KG1 (cell line): ENCODE measurements around the gene DYNC2LI1.
"Not testable (repeated sequence)": the region's sequence is repeated elsewhere in the genome, so short reads cannot be mapped to it uniquely, and the experiment has no call there.

ENCODE experiments used
- DNase-seq: peaks from one replicate; lab custom pipeline; 2025; lab: John Stamatoyannopoulos, UW

The DYNC2LI1 gene

GRCh38 chr2:43773876-43774613 lies at the start of gene DYNC2LI1:
DYNC2LI1 (plus strand) TSS chr2:43774039; CDS start chr2:43774139, 100 bp downstream.
- DNase-seq, result peak; percentile 69

GRCh38 chr2:43724728-43725526 lies 48.9 kb upstream of the DYNC2LI1 start:
- DNase-seq, result no peak

- DNase-seq, result no peak
Measured at GRCh38 chr2:43725711-43726246, 48.1 kb upstream of the DYNC2LI1 start.

- DNase-seq, result not testable (repeated sequence)
Measured at GRCh38 chr2:43726961-43727633, 46.7 kb upstream of the DYNC2LI1 start.

GRCh38 chr2:43727634-43728014 lies 46.2 kb upstream of the DYNC2LI1 start:
- DNase-seq, result no peak

GRCh38 chr2:43729491-43730174 lies 44.2 kb upstream of the DYNC2LI1 start:
- no peak for DNase-seq

- no peak for DNase-seq
Measured at GRCh38 chr2:43731211-43731610, 42.6 kb upstream of the DYNC2LI1 start.

GRCh38 chr2:43736637-43737036 lies 37.2 kb upstream of the DYNC2LI1 start:
- DNase-seq, result no peak

GRCh38 chr2:43737097-43737854 lies 36.6 kb upstream of the DYNC2LI1 start:
- no peak for DNase-seq

- DNase-seq, result no peak
Measured at GRCh38 chr2:43737855-43738254, 36.0 kb upstream of the DYNC2LI1 start.

- no peak for DNase-seq
Measured at GRCh38 chr2:43738257-43738656, 35.6 kb upstream of the DYNC2LI1 start.

GRCh38 chr2:43743706-43744105 lies 30.1 kb upstream of the DYNC2LI1 start:
- DNase-seq, result no peak

- DNase-seq, result no peak
Measured at GRCh38 chr2:43745457-43745856, 28.4 kb upstream of the DYNC2LI1 start.

- DNase-seq, result no peak
Measured at GRCh38 chr2:43748333-43748732, 25.5 kb upstream of the DYNC2LI1 start.

GRCh38 chr2:43749583-43749982 lies 24.3 kb upstream of the DYNC2LI1 start:
- DNase-seq, result no peak

- DNase-seq, result no peak
Measured at GRCh38 chr2:43751476-43751990, 22.3 kb upstream of the DYNC2LI1 start.

- no peak for DNase-seq
Measured at GRCh38 chr2:43752302-43752701, 21.5 kb upstream of the DYNC2LI1 start.

GRCh38 chr2:43754180-43754579 lies 19.7 kb upstream of the DYNC2LI1 start:
- no peak for DNase-seq

- no peak for DNase-seq
Measured at GRCh38 chr2:43758739-43759138, 15.1 kb upstream of the DYNC2LI1 start.

- DNase-seq, result no peak
Measured at GRCh38 chr2:43759195-43759594, 14.6 kb upstream of the DYNC2LI1 start.

GRCh38 chr2:43762286-43762685 lies 11.6 kb upstream of the DYNC2LI1 start:
- DNase-seq, result no peak
